RCC 7860 (cell line): ENCODE results near the gene LDHD.

Experiments
- DNase-seq: peaks from one replicate; pipeline ENCODE4 v3.0.0-alpha.2; 2015; ENCODE audit warnings: low spot score
- FAIRE-seq: peaks from 2 replicates; lab custom pipeline; 2012; peaks lifted over from hg19 to GRCh38; lab: Jason Lieb, UNC

The LDHD gene

DNA sequence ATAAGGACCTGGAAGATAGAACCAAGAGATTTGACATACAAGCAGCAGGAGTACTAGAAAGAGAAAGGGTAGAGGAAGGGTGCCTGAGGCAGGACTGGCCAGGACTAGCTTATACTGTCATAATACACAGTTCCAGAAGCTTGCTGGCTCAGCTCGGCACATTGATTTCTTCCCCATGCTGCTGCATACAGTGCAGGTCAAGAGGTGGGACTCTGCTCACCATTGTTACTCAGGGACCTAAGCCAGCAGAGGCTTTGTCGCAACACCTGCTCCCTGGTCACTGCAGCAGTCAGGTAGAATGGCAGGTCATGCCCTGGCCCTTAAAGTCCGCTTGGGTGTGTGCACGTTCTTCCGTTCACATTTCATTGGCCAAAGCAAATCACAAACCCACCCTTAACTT, 32.8 kb downstream of the LDHD start:
- FAIRE-seq (no peak), DNase-seq (no peak)

- no peak for FAIRE-seq
Observed at GRCh38 chr16:75081179-75081859, 35.3 kb downstream of the LDHD start.

DNA sequence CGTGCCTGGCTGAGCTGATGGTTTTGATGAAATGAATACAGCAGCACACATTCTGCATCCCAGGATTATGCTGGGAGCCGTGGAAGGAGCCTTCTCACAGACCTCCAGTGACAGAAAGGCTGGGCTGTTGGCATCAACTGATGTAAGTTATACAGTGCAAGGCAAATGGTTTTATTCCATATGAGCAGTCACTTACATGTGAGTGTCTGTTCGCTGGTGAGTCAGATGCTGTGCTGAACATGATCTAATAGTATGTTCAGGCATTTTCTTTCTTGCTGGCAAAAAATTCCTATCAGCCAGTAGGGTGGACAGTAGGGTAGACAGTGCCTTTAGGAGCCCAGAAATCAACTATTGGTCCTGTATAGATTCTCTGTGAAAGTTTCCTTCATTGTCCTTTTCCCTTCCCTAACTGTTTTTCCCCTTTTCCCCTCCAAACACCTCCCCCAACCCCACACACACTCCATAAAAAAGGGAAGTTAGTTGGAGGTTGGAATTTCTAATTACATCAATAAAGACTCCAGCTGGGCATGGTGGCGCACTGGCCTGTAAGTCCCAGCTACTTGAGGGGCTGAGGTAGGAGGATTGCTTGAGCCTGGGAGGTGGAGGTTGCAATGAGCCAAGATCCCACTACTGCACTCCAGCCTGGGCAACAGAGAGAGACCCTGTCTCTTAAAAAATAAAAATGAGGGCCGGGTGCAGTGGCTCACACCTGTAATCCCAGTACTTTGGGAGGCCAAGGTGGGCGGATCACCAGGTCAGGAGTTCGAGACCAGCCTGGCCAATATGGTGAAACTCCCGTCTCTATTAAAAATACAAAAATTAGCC, 36.2 kb downstream of the LDHD start:
- DNase-seq (peak; percentile 13), FAIRE-seq (no peak)

More at GRCh38 chr16:75081179-75081859, 35.3 kb downstream of the LDHD start:
- DNase-seq, result no peak

- FAIRE-seq, result no peak
- no peak for DNase-seq
Observed at GRCh38 chr16:75079346-75079926, 37.1 kb downstream of the LDHD start.

- DNase-seq (no peak), FAIRE-seq (no peak)
Observed at GRCh38 chr16:75078886-75079285, 37.7 kb downstream of the LDHD start.

GRCh38 chr16:75075688-75076268, 40.8 kb downstream of the LDHD start:
- FAIRE-seq, result no peak
- no peak for DNase-seq

GRCh38 chr16:75074920-75075687, 41.5 kb downstream of the LDHD start:
- DNase-seq, result no peak
- no peak for FAIRE-seq

- no peak for FAIRE-seq
Observed at GRCh38 chr16:75074304-75074793, 42.2 kb downstream of the LDHD start.

DNA sequence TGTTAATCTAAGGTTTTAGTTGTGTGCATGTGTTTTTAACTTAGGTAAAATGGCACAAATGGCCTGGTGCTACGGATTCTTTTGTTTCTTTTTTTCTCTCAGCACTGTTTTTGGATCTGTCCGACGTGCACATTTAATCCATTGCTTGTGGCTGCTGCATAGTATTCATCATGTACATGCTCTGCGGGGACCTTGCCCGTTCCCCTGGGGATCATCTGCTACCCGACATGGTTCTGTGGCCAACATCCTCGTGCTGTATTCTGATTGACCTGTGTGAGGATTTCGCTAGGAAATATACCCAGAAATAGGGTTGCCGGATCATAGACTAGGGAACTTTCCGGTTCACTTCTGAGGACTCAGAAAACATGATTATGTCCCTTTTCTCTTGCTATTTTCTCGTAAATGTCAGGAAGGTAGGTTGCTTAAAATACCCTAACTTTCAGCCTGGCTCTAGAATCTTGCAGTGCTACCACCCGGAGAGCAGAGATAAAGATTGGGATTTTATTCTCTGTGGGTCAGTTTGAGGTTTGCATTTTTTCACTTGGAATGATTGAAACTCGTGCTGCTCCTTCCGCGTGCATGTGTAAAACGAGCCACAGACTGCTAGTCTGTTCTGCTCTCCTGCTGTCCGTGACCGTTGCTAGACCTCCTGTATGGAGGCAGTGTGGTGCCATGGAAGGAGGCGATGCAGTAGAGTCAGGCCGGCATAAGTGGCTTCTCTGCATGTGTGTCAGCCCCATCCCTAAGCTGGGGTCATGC, 42.9 kb downstream of the LDHD start:
- no peak for FAIRE-seq

More at GRCh38 chr16:75074304-75074793, 42.2 kb downstream of the LDHD start:
- no peak for DNase-seq

DNA sequence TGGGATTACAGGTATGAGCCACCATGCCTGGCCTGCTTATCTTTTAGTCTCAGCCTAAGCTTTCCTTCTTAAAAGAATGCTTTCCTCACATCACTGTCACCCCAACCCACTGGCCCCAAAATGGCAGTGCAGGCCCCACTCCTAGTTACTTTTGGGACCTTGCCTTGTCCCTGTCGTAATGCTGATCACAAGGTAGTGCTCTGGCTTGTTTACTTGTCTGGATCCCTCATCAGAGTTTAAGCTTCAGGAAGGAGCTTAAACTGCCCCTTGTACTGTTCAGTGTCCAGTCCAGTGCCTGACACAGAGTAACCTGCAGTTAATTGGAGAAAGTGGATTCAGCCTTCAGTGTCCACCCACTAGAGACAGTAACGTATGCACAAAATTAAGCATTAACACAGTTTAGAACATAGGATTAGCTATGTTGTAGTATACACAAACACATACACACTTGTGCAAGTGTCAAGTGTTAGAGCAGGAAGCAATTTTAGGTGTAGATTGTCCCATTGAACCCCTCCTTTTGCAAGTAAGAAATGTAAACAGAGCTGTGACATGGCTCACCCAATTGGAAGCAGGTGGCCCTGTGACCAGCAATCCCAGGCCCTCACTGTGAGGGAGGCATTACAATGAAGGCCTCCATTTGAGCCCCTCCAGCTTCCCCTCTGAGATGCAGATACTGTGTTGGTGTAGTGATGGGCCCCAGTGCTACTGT, 44.2 kb downstream of the LDHD start:
- no peak for FAIRE-seq
- no peak for DNase-seq

More for the DNA sequence above, 42.9 kb downstream of the LDHD start:
- DNase-seq, result no peak

DNA sequence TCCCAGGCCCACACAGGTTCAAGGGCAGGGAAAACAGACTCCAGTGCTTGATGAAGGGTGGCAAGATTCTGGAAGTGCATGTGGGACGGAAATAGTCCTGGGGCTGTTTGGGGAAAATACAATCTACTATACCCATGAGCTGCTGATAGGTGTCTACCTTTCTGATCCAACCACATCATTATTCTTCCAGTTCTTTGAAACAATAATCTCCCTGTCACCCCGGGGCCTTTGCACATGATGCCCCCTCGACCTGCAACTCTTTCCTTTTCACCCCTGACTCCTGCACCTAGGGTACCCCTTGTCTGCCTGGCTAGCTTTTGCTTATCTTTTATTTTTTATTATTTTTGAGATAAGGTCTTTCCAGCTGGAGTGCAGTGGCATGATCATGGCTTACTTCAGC, 45.0 kb downstream of the LDHD start:
- DNase-seq, result no peak
- FAIRE-seq, result no peak

GRCh38 chr16:75070012-75070841, 46.4 kb downstream of the LDHD start:
- FAIRE-seq, result no peak
- DNase-seq, result no peak

- FAIRE-seq (no peak), DNase-seq (no peak)
Observed at GRCh38 chr16:75068085-75069031, 48.2 kb downstream of the LDHD start.

DNA sequence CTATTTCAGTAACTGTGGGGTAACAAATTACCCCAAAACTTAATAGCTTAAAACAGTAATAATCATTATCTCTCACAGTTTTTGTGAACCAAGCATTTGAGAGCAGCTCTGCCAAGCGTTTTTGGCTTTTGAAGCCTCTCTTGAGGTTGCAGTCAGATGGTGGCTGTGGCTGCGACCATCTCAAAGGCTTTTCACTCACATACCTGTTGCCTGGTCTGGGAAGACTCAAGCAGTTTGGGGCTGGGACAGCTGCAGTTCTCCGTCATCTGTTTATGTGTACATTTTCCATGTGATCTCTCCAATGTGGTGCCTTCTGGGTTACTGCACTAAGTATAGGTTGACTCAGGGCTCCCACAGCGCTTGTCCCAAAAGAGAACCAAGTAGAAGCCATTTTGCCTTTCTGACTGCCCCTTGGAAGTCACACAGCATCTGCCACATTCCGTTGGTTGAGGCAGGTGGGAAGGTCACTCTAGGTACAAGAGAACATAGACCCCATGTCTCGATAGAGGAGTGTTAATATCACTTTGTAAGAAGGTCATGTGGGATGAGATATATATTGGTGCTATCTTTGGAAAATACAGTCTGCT, 49.6 kb downstream of the LDHD start:
- FAIRE-seq, result no peak

DNA sequence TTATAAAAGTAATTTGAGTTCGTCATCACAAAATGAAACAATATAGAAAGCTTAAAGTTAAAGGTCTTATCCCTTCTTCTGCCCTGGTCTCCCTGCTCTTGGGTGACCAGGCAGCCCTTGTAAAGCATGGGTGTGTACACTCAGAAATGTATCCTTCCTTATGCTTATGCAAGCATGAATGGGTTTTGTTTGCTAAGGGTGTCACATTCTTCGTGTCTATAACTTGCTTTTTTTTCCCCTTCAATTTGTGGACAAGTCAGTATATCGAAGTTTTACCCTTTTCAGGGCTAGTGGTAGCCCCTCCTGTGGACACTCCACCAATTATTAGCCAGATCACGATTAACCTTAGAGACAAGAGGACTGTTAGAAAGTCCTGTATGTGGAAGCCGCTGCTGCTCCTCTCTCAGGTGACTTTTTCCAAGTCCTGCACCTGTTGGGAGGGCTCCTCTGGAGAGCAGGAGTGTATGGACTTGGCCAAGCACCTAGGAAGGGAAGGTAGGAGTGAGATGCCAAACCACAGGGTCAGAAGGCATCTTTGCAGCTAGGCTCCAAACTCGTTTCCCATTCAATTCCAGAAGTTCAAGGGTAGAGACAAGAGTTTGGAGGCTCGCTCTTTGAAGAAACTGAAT, 50.9 kb downstream of the LDHD start:
- DNase-seq (no peak), FAIRE-seq (no peak)

More for the DNA sequence above, 49.6 kb downstream of the LDHD start:
- DNase-seq, result no peak

GRCh38 chr16:75065149-75065505, 51.5 kb downstream of the LDHD start:
- DNase-seq (no peak), FAIRE-seq (no peak)
